Smooth muscle cell (in vitro differentiated cells): ENCODE results near the gene ELAVL2. TPM values are rescaled to one million over a fixed set of nuclear protein-coding genes. Genes with fewer than 3 reads are reported as not detected.
A peak's percentile ranks its signal among the peaks of the same experiment; 100 is the strongest.

ENCODE experiments used
- DNase-seq: peaks from one replicate; lab custom pipeline; 2025; ENCODE audit not compliant: unreplicated experiment; lab: John Stamatoyannopoulos, UW
- H2AFZ ChIP-seq: fragments of 200-600 bp; sonication (generic); 2 replicates; pipeline ENCODE4 v1.6.0; 2016; ENCODE audit warnings: antibody characterized with exemption, low read depth, mild to moderate bottlenecking
- H3F3A ChIP-seq: fragments of 200-600 bp; sonication (generic); 2 replicates; pipeline ENCODE4 v1.6.0; 2017; ENCODE audit warnings: antibody characterized with exemption, low read depth
- H3K27ac ChIP-seq: fragments of 200-600 bp; sonication (generic); 2 replicates; pipeline ENCODE4 v1.5.1; 2016; ENCODE audit warnings: low read depth, mild to moderate bottlenecking
- H3K27me3 ChIP-seq: fragments of 200-600 bp; sonication (generic); 2 replicates; pipeline ENCODE4 v1.6.1; 2016; ENCODE audit warnings: low read depth, mild to moderate bottlenecking
- H3K36me3 ChIP-seq: fragments of 200-600 bp; sonication (generic); 2 replicates; pipeline ENCODE4 v1.5.1; 2016; ENCODE audit warnings: low read depth
- H3K4me1 ChIP-seq: fragments of 200-600 bp; sonication (generic); 2 replicates; pipeline ENCODE4 v1.5.1; 2016; ENCODE audit warnings: low read depth
- H3K4me2 ChIP-seq: fragments of 200-600 bp; sonication (generic); 2 replicates; pipeline ENCODE4 v1.6.0; 2016; ENCODE audit warnings: mild to moderate bottlenecking
- H3K4me3 ChIP-seq: fragments of 200-600 bp; sonication (generic); 2 replicates; pipeline ENCODE4 v1.5.1; 2016; ENCODE audit warnings: mild to moderate bottlenecking
- H3K79me2 ChIP-seq: fragments of 200-600 bp; sonication (generic); 2 replicates; pipeline ENCODE4 v1.6.0; 2016; ENCODE audit warnings: low read depth, mild to moderate bottlenecking
- H3K9ac ChIP-seq: fragments of 200-600 bp; sonication (generic); 2 replicates; pipeline ENCODE4 v1.6.0; 2016; ENCODE audit warnings: low read depth
- H3K9me3 ChIP-seq: fragments of 200-600 bp; sonication (generic); replicated peaks from 2 replicates; pipeline ENCODE4 v1.5.1; 2016; ENCODE audit warnings: low read depth
- H4K20me1 ChIP-seq: fragments of 200-600 bp; sonication (generic); 2 replicates; pipeline ENCODE4 v1.6.0; 2016; ENCODE audit warnings: low read depth
- WGBS: methylation state at CpG from one replicate; pipeline ENCODE4 v1.1.7; 2016; ENCODE audit warnings: low lambda C conversion rate; 5-methylcytosine and 5-hydroxymethylcytosine counted together
- polyA plus RNA-seq: library from polyadenylated mRNA; unstranded; fragments of >200 nt; fragmentation: Nextera tagmentation; extraction: Ambion mirVana; gene quantifications from 2 replicates; pipeline ENCODE4 v1.2.1, GENCODE V29; 2016
- total RNA-seq: library from RNA; depleted of rRNA; stranded (reverse); fragments of >200 nt; gene quantifications from 2 replicates; pipeline ENCODE4 v1.2.3, GENCODE V29; 2014
- TF ChIP-seq, protein P1 (sequence below): fragments of 200-600 bp; sonication (generic); IDR thresholded peaks from 2 replicates; pipeline ENCODE4 v1.5.1; 2017; ENCODE audit warnings: borderline replicate concordance, mild to moderate bottlenecking, antibody characterized with exemption; ENCODE audit not compliant: insufficient read depth, poor library complexity, severe bottlenecking

The ELAVL2 gene
- total and polyA plus RNA-seq, 2 experiments from 2014 or later, result 5.6 TPM; not detected in 1

- Histone ChIP-seq H4K20me1 (no peaks in the 10 kb centered on the region), H3K4me3 (no peak overlapping the region), H3K27ac (peak overlapping the region; percentile 2), H3K79me2 (no peaks in the 10 kb centered on the region), H3K27me3 (no peaks in the 10 kb centered on the region), H3K36me3 (no peaks in the 10 kb centered on the region), H3K9me3 (no peaks in the 10 kb centered on the region), H3K4me1 (peaks cover 32% of the 10 kb centered on the region), H3K9ac (no peak overlapping the region), H3K4me2 (peak overlapping the region; percentile 28), H3F3A (no peaks in the 10 kb centered on the region), H2AFZ (peak overlapping the region; percentile 44)
- DNase-seq, result no peak
- 64% methylated on average over 3 of the region's 3 CpGs for WGBS
- TF ChIP-seq, protein P1, sequence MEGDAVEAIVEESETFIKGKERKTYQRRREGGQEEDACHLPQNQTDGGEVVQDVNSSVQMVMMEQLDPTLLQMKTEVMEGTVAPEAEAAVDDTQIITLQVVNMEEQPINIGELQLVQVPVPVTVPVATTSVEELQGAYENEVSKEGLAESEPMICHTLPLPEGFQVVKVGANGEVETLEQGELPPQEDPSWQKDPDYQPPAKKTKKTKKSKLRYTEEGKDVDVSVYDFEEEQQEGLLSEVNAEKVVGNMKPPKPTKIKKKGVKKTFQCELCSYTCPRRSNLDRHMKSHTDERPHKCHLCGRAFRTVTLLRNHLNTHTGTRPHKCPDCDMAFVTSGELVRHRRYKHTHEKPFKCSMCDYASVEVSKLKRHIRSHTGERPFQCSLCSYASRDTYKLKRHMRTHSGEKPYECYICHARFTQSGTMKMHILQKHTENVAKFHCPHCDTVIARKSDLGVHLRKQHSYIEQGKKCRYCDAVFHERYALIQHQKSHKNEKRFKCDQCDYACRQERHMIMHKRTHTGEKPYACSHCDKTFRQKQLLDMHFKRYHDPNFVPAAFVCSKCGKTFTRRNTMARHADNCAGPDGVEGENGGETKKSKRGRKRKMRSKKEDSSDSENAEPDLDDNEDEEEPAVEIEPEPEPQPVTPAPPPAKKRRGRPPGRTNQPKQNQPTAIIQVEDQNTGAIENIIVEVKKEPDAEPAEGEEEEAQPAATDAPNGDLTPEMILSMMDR, result no peak
Measured at GRCh38 chr9:23682891-23683431, 143.1 kb downstream of the ELAVL2 start.

GRCh38 chr9:23682352-23682751, 143.7 kb downstream of the ELAVL2 start:
- Histone ChIP-seq H3K4me3 (no peak overlapping the region), H4K20me1 (no peaks in the 10 kb centered on the region), H3K79me2 (no peaks in the 10 kb centered on the region), H3K4me2 (no peak overlapping the region), H3K27me3 (no peaks in the 10 kb centered on the region), H2AFZ (peak overlapping the region; percentile 44), H3K4me1 (peaks cover 32% of the 10 kb centered on the region), H3K36me3 (no peaks in the 10 kb centered on the region), H3K27ac (no peak overlapping the region), H3F3A (no peaks in the 10 kb centered on the region), H3K9ac (no peak overlapping the region), H3K9me3 (no peaks in the 10 kb centered on the region)
- 88% methylated on average over 9 of the region's 9 CpGs for WGBS
- no peak for DNase-seq
- TF ChIP-seq, protein P1, result no peak

DNA sequence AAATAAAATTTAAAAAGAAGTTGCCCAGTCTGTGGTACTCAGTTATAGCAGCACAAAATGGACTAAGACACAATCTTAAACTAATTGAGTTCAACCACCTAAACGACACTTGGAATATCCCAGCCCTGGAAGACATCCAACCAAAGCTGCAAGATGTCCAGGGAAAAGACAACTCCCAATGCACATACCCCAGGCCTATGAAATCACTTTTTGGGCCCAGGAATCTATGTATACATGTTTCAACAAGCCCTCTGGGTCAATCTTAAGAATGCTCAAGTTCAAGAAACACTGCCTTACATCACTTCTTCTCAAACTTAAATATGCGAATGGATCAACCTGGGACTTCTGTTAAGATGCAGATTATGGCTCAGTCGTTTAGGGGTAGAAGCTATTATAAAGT, 148.6 kb downstream of the ELAVL2 start:
- Histone ChIP-seq H2AFZ (no peak overlapping the region), H4K20me1 (no peaks in the 10 kb centered on the region), H3K36me3 (no peaks in the 10 kb centered on the region), H3K4me3 (no peak overlapping the region), H3K27ac (no peak overlapping the region), H3K4me2 (no peak overlapping the region), H3K9ac (no peak overlapping the region), H3F3A (no peaks in the 10 kb centered on the region), H3K4me1 (no peaks in the 10 kb centered on the region), H3K27me3 (no peaks in the 10 kb centered on the region), H3K9me3 (no peaks in the 10 kb centered on the region), H3K79me2 (no peaks in the 10 kb centered on the region)
- WGBS, result 85% methylated on average over 3 of the region's 3 CpGs
- TF ChIP-seq, protein P1, result no peak
- DNase-seq, result no peak

- DNase-seq, result no peak
- H3K27me3 ChIP-seq, result no peaks in the 10 kb centered on the region
- TF ChIP-seq, protein P1, result no peak
- no peaks in the 10 kb centered on the region for H3K36me3 ChIP-seq
- H2AFZ ChIP-seq, result no peak overlapping the region
- no peaks in the 10 kb centered on the region for H3K4me1 ChIP-seq
- H3K27ac ChIP-seq, result no peak overlapping the region
- no peaks in the 10 kb centered on the region for H4K20me1 ChIP-seq
- no peak overlapping the region for H3K9ac ChIP-seq
- no peaks in the 10 kb centered on the region for H3K9me3 ChIP-seq
- H3K4me2 ChIP-seq, result no peak overlapping the region
- H3K79me2 ChIP-seq, result no peaks in the 10 kb centered on the region
- WGBS, result 74% methylated on average over 6 of the region's 6 CpGs
- H3F3A ChIP-seq, result no peaks in the 10 kb centered on the region
- no peak overlapping the region for H3K4me3 ChIP-seq
Measured at GRCh38 chr9:23674016-23674585, 151.9 kb downstream of the ELAVL2 start.
